Eye (tissue), 1 donor: ENCODE results near the gene ANKRD11.
"Not testable (repeated sequence)": the region's sequence is repeated elsewhere in the genome, so short reads cannot be mapped to it uniquely, and the experiment has no call there.

ENCODE experiments used
- DNase-seq: peaks from one replicate; pipeline ENCODE4 v3.0.0-alpha.2; 2015

Gene ANKRD11

GRCh38 chr16:89376812-89377452, 113.4 kb downstream of the ANKRD11 start:
- no peak for DNase-seq

DNA sequence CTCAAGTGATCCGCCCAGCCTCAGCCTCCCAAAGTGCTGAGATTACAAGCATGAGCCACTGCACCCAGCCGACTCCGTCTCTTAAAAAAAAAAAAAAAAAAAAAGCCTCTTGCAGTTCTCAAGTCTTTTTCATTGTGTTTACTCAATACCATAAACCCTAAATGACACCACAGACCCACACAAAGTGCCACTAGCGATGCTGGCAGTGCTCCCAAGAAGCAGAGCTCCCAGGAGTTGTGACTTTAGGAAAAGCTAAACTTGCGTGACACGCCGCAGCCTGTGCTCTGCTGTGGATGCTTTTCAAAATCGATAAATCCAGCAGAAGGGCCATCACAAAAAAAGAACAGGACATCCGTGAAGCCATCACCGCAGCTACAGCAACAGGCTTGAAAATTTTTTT, 114.7 kb downstream of the ANKRD11 start:
- DNase-seq = no peak

DNA sequence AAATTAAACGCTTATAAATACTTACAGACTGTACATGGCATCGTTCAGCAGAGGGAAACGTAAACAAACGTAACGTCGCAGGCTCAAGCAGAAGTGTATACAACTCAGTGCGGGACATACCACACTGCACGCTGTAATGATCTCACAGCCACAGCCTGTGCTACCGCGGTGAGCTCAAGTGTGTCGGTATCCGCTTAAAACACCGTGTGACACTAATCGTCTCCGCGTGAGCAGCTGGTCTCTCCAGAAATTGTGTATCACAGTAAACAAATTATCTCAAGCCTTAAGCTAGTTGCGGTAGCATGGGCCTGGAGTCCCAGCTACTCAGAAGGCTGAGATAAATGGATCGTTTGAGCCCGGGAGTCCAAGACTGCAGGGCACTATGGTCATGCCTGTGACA, 115.3 kb downstream of the ANKRD11 start:
- DNase-seq = peak; percentile 85

- DNase-seq = peak; percentile 83
Measured at GRCh38 chr16:89374393-89374960, 115.9 kb downstream of the ANKRD11 start.

DNA sequence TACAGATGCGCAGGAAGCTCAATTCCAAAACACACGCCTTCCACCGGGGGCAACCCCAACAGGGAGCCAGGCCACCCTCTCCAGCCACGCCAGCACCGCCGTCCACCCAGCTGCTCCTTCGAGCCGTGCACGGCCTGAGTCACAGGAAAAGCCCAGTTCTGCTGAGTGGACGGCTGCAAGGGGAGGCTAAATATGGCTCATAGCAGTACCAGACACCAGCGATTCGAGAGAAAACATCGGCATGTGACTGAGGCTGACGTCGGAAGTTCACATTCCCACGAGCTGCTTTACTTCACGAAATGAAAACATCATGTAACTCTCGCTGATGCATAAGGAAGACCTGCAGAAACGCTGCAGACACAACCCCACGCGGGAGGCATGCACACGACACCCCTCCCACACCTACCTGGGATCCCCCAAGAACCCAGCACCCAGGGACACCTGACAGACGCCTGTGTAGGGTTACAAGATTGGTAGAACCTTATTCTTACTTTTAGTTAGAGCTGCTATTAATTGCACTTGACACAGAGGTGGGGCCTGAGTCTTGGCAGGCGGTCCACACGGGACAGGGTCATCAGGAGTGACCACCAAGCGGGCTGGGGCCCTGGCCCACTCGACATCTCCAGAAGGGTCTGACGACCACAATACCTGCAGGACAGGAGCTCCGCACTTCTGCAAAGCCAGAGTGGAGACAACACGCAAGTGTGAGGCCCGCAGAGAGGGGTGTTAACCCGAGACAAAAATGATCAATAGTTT, 116.8 kb downstream of the ANKRD11 start:
- peak; percentile 48 for DNase-seq

GRCh38 chr16:89371968-89372634, 118.3 kb downstream of the ANKRD11 start:
- no peak for DNase-seq

DNA sequence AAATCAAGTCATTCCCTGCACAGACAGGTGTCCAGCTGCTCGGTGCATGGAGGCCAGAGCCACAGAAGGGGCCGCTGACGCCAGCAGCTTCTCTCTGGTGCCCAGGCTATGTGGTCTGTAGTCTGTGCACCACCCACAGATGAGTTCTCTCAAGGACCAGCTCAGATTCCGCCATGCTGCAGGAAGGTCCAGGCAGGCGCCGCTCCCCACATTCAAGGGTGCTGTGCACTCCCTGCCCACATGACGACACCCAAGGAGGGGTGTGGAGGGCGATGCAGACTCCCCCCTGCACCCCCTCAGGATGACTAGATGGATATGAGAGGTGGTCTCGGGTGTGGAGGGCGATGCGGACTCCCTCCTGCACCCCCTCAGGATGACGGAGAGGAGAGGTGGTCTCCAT, 119.0 kb downstream of the ANKRD11 start:
- DNase-seq = no peak

GRCh38 chr16:89370601-89371000, 119.8 kb downstream of the ANKRD11 start:
- DNase-seq = no peak

DNA sequence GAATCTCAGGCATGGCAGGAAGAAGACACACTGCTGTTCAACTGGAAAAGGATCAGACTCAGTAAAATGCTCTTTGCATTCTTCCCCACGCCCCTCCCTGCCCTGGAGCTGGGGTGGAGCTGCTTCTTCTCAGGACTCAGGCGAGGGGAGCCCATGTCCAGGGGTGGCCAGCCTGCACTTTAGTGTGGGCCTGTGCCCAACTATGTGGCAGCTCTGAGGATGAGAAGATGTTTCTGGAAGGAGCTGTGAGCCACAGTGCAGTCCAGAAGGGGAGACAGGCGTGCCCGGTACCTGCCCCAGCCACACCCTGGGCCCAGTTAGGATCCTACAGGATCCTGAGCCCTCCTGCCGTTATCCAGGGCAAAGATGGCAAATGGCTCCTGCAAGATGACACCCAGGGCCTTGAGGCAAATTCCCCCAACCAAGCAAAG, 120.3 kb downstream of the ANKRD11 start:
- DNase-seq = no peak

DNA sequence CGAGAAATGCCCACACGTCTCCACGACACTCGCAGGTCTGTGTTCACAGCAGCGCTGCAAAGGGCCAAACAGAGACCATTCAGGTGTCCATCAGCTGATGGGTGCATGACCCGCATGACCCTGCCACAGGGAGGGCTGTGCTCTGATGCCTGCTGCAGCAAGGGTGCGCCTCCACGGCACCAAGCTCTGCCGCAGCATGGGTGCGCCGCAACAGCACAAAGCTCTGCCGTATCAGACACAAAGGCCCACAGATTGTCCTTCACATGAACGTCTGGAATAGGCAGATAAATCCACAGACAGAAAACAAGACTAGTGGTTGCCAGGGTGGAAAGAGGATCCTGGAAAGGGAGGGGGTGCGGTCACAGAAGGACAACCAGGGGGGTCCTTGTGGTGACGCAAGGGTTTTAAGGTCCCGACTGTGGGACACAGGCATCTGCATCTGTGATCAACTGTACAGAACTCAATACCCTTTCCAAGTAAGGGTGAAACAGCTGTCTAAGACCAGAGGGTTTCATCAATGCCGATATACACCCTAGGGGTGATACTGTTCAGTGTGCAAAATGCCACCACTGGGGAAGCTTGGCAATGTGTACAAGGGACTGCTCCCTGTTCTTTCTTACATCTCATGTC, 121.0 kb downstream of the ANKRD11 start:
- no peak for DNase-seq

- DNase-seq = no peak
Measured at GRCh38 chr16:89368604-89369249, 121.6 kb downstream of the ANKRD11 start.

- DNase-seq = no peak
Measured at GRCh38 chr16:89367538-89367915, 122.8 kb downstream of the ANKRD11 start.

DNA sequence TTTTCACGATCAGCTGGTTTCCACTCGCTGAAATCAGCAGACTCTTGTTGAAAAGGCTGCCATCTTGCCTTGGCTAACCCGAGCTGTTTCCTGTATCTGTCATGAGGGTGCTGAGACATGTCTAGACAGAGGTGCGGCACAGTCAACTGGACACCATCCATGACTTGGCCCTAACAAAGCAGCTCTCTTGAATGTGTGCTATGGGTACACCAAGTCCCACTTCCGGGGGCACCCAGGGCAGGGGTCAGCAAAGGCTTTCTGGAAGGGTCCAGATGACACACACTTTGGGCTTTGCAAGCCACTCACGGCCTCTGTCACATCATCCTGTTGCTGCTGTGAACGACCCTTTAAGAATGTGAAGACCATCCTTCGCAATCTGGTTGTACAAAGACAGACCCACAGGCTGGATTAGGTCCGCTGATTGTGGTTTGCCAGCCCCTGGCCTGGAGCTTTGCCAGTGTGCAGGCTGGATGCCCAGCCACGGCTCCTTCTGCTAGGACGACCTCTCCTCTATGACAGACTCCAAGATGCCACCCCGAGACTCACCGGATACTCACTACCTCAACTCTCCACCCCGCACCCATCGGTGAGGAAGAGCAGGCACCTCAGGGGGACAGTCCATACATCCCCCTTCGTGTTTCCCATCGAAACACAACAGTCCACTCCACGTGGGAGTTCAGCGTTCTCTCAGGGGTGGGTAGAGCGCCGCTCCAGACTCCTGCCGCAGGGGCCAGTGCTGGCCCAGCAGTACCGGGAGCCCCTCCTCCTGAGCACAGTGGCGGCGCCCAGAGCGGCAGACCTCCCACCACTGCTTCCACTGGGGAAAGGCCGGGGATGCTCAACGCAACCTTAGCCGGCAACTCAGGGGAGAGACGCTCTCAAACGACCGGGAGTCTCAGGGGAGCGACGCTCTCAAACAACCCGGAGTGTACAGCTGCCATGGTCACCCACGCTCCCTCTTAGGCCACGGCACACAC, 123.5 kb downstream of the ANKRD11 start:
- no peak for DNase-seq

DNA sequence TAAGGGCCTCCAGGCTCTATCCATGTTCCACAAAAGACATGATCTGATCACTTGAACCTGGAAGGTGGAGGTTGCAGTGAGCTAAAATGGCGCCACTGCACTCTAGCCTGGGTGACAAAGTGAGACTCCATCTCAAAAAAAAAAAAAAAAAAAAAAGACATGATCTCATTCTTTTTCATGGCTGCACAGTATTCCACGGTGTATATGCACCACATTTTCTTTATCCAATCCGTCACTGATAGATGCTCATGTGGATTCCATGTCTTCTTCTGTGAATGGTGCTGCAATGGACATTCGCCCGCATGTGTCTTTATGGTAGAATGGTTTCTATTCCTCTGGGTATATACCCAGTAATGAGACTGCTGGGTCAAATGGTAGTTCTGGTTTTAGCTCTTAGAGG, 124.4 kb downstream of the ANKRD11 start:
- no peak for DNase-seq

GRCh38 chr16:89365044-89365467, 125.3 kb downstream of the ANKRD11 start:
- DNase-seq = no peak

GRCh38 chr16:89364606-89365005, 125.8 kb downstream of the ANKRD11 start:
- no peak for DNase-seq

DNA sequence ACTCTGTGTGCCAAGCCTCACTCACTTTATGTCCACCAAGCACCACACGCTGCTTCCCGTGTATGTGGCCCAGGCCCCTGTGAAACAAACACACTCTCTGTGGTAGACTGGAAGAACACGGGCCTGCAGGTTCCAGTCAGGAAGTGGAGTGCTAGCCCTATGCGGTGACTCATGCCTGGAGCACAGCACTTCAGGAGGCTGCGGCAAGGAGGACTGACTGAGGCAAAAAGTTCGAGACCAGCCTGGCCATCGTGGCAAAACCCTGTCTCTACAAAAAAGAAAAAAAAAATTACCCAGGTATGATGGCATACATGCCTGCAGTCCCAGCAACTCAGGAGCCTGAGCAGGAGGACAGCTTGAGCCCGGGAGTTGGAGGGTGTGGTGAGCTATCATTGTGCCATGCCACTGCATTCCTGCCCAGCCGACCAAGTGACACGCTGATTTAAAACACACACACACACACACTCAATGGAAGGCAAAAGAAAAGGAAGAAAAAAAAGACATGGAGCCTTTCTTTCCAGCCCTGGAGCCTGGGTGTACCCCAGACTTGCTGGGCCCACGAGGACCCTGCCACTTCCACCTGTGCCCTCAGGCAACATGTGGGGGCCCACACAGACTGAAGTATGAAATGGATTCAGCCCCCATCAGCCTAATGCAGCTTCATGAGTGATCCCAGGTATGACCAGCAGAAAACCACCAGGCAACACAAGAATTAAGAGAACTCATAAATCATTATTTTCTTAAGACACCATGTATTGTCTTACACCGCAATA, 126.6 kb downstream of the ANKRD11 start:
- DNase-seq = no peak

- not testable (repeated sequence) for DNase-seq
Measured at GRCh38 chr16:89362540-89363223, 127.7 kb downstream of the ANKRD11 start.

- DNase-seq = no peak
Measured at GRCh38 chr16:89361751-89362539, 128.4 kb downstream of the ANKRD11 start.
